ENCODE data around the gene PCBP3.

DNA sequence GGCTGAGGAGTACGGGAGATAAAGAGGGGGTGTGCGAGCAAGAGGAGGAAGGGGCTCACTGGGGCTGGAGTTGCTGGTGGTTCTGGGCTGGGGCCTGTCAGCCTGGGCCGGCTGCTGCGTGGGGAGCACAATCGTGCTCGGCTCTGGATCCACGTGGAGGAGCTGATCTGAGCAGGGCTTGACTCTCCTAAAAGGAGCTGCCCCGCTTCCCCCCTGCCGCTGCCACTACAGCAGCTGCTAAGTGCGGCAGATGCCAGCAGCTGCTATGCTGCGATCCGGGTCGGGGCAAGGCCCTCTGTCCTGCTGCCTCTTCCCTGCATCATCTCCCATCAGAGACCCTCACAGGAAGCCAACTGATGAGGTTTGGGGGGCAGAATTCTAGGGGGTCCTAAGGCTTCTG, 165.9 kb downstream of the PCBP3 start:
- TF ChIP-seq POLR2AphosphoS5 (IDR thresholded peaks at IDR 0.05; ENCODE audit: low read depth, low read length): no peak
- TF ChIP-seq ZNF274 (IDR thresholded peaks at IDR 0.05; ENCODE audit: borderline replicate concordance, extremely low read depth, low read length): no peak
- no peak for TF ChIP-seq USF2 (IDR thresholded peaks at IDR 0.05; ENCODE audit: low read length)
- TF ChIP-seq RAD21 (IDR thresholded peaks at IDR 0.05 in 1 of 2, conservative IDR thresholded peaks at IDR 0.05 in 1 of 2; ENCODE audit: low read depth in 2 of 2, low read length in 2 of 2): no peak
- TF ChIP-seq, protein P1, sequence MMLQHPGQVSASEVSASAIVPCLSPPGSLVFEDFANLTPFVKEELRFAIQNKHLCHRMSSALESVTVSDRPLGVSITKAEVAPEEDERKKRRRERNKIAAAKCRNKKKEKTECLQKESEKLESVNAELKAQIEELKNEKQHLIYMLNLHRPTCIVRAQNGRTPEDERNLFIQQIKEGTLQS (IDR thresholded peaks at IDR 0.05; ENCODE audit: insufficient read depth, low read depth, low read length): no peak
